Stimulated activated CD4-positive, alpha-beta T cell treated with anti-CD3 and anti-CD28 coated beads, Interleukin-4, amount 100 ng/mL, for 24 hours (primary cell): Measurements from ENCODE around the gene C1QTNF1.
A peak's percentile ranks its signal among the peaks of the same experiment; 100 is the strongest.

Experiments
- DNase-seq: peaks from one replicate; pipeline ENCODE4 v3.0.0-alpha.2; 2020

The C1QTNF1 gene

DNA sequence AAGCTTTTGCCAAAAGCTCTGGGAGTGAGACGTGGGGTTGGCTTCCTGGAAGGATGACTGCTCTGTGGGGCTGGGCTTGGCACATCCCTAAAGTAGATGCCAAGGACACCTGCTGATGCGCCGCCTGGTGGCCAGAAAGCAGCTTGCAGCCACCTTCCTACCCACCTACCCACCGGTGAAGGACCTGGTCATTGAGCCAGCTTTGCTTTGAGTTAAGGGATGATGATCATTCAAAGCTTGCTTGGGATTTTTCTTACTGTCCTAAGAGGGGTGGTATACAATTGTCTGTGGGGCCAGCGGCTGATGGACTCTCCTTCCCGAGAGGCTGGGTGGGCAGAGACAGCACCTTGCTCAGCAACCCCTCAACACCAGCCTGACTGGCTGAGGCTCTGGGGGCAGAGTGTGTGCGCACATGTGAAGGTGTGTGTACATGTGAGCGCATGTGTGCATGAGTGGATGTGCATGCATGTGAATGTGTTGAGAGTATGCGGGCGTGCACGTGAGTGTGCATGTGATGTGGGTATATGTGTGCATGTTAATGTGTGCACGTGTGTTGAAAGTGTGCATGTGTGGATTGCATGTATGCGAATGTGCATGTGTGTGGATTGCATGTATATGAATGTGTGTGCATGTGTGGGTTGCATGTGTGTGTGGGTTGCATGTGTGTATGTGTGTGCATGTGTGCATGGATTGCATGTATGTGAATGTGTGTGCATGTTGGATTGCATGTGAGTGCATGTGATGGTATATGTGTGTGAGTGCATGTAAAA lies 18.6 kb downstream of the C1QTNF1 start:
- DNase-seq = peak; percentile 71

DNA sequence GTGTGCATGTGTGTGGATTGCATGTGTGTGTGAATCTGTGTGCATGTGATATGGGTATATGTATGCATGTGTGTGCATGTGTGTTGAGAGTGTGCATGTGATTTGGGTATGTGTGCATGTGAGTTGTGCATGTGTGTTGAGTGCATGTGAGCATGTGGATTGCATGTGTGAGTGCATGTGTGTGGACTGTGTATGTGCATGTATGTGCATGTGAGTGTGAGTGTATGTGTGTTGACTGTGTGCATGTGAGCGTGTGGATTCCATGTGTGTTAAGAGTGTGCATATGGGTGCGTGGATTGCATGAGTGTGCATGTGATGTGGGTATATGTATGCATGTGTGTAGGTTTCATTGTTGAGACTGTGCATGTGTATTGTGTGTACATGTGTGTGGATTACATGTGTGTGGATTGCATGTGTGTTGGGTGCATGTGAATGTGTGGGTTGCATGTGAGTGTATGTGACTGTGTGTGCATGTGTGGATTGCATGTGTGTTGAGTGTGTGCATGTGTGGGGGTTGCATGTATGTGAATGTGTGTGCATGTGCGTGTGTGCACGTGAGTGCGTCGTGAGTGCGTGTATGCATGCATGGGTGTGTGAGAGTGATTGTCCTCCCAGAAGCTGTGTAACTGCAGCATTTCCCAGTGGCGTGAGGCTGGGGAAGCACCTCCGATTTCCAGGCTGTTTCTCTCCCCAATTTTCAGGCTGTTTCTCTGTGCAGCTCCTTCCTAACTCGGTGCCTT lies 19.4 kb downstream of the C1QTNF1 start:
- no peak for DNase-seq

DNA sequence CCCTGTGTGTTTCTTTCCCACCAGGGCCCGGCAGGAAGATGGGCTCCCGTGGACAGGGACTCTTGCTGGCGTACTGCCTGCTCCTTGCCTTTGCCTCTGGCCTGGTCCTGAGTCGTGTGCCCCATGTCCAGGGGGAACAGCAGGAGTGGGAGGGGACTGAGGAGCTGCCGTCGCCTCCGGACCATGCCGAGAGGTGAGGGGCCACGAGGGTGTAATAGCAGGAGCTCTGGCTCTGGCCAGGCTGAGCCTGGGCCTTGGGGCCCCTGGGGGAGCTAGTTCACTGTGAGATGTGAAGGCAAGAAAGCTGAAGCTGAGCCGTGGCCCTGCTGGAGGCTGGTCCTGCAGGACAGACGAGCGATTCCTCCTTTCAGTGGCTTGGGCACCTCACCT lies 20.0 kb downstream of the C1QTNF1 start:
- DNase-seq = no peak

DNA sequence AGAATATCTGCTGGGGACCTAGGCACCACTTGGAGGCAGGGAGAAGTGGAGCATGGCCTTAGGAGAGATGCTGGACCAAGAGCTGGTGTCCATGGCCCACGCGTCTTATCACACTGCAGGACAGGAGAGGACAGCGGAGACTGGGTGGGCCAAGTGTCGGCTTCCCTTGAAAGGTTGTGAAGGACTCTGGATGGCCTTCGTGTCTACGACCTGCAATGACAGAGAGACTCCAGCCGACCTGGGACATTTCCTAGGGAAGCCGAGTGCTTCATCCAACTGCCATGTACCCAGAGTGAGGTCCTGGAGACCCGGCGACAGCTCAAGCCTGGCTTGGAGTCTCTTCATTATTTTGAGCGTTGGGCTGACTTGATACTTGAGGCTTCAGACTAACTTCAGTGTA lies 20.5 kb downstream of the C1QTNF1 start:
- no peak for DNase-seq

DNA sequence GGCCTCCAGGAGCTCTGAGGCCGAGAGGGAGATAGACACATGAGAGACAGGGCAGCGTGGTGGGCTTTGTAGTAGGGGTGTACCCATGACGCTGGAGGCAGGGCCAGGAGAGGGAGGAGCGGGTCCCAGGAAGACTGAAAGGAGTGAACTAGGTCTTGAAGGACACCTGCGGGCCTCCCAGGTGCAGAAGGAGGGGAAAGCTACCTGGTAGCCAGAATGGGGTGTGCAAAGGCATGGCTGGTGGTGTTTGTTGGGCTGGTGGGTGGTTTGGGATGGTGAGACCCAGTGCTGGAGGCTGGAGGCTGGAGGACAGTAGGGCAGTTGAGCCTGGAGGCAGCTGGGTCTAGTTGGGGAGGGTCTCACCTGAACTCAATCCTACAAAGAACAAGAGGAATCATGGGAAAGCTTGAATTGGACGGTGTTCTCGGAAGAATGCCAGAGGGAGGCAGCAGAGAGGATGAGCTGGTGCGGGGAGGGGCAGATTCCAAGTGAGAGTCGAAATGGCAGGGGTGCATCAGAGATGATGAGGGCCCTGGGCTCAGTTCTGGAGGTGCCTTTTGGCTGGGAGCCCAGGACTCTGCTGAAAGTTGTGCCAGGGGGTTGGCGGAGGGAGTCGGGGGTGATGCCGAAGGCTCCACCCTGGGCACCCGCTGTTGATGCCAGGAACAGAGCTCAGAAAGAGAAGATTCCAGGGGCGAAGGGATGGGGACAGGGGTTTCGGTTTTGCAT lies 21.2 kb downstream of the C1QTNF1 start:
- DNase-seq = no peak

DNA sequence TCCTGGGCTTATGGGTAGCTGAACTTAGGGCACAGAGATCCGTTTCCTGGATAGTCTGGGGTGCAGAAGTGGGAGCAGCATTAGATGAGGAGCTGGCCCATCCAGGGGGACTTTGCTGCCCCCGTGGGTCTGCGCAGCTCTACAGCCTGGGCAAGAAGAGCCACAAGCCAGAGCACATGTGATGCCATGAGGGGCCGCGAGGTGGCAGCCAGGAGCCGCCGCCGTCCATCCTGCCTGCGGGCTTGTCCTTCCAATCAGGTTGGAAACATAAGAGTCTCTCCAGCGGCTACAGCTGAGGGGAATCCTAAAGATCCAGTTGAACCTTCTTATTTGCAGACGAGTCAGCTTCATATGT lies 21.9 kb downstream of the C1QTNF1 start:
- peak; percentile 66 for DNase-seq

DNA sequence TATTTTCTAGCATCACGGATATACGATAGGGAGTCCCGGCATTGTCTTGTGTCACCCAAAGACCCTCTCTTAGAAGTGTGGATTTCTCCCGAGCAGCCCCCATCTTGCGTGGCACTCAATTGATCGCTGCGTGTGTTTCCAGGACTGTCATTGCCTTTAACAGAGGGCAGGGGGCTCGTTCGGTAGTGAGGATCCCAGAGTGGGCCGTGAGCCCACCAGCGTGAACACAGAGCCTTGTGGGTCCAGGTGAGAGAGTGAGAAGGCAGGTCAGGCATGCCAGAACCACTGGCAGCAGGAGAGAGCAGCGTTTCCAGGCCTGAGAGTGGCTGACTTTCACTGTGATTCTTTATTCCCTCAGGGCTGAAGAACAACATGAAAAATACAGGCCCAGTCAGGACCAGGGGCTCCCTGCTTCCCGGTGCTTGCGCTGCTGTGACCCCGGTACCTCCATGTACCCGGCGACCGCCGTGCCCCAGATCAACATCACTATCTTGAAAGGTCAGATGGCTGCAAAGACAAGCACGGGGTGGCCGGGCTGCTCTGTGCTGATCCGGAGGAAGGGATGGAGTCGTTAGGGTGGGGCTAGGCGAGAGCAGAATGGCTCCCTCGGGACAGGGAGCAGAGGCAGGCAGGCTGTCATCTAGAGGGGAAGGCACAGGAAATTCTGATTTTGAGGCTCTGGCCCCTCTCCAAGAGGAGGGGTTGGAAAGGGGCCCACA lies 22.4 kb downstream of the C1QTNF1 start:
- no peak for DNase-seq

DNA sequence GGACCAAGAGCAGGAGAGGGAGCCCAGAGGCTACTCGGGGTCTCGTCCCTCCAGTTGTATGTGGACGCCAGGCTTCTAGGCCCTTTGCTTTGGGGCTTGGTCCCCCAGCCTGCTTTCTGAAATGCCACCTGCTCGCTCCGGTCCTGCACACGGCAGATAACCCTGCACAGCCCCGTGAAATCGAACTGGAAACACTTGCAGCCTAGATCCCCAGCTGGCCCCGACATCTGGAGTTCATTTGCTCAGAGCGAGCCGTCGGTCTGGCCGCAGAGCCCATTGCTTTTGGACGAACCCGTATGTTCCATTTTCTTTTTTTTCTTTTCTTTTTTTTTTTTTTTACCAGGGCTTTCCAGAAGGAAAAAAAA lies 22.9 kb downstream of the C1QTNF1 start:
- DNase-seq = no peak

DNA sequence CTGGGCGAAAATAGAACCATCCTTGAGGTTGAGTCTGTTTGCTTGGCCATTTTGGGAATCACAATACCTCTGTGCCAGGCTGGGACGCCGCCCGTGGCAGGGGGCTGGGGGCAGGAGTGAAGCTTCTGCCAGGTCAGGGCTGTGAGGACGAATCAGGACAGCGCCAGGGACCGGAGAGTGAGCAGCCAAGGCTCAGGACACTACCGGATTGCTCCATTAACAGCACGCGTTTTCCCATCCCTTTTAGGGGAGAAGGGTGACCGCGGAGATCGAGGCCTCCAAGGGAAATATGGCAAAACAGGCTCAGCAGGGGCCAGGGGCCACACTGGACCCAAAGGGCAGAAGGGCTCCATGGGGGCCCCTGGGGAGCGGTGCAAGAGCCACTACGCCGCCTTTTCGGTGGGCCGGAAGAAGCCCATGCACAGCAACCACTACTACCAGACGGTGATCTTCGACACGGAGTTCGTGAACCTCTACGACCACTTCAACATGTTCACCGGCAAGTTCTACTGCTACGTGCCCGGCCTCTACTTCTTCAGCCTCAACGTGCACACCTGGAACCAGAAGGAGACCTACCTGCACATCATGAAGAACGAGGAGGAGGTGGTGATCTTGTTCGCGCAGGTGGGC lies 23.4 kb downstream of the C1QTNF1 start:
- no peak for DNase-seq

DNA sequence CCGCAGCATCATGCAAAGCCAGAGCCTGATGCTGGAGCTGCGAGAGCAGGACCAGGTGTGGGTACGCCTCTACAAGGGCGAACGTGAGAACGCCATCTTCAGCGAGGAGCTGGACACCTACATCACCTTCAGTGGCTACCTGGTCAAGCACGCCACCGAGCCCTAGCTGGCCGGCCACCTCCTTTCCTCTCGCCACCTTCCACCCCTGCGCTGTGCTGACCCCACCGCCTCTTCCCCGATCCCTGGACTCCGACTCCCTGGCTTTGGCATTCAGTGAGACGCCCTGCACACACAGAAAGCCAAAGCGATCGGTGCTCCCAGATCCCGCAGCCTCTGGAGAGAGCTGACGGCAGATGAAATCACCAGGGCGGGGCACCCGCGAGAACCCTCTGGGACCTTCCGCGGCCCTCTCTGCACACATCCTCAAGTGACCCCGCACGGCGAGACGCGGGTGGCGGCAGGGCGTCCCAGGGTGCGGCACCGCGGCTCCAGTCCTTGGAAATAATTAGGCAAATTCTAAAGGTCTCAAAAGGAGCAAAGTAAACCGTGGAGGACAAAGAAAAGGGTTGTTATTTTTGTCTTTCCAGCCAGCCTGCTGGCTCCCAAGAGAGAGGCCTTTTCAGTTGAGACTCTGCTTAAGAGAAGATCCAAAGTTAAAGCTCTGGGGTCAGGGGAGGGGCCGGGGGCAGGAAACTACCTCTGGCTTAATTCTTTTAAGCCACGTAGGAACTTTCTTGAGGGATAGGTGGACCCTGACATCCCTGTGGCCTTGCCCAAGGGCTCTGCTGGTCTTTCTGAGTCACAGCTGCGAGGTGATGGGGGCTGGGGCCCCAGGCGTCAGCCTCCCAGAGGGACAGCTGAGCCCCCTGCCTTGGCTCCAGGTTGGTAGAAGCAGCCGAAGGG lies 24.2 kb downstream of the C1QTNF1 start:
- no peak for DNase-seq

DNA sequence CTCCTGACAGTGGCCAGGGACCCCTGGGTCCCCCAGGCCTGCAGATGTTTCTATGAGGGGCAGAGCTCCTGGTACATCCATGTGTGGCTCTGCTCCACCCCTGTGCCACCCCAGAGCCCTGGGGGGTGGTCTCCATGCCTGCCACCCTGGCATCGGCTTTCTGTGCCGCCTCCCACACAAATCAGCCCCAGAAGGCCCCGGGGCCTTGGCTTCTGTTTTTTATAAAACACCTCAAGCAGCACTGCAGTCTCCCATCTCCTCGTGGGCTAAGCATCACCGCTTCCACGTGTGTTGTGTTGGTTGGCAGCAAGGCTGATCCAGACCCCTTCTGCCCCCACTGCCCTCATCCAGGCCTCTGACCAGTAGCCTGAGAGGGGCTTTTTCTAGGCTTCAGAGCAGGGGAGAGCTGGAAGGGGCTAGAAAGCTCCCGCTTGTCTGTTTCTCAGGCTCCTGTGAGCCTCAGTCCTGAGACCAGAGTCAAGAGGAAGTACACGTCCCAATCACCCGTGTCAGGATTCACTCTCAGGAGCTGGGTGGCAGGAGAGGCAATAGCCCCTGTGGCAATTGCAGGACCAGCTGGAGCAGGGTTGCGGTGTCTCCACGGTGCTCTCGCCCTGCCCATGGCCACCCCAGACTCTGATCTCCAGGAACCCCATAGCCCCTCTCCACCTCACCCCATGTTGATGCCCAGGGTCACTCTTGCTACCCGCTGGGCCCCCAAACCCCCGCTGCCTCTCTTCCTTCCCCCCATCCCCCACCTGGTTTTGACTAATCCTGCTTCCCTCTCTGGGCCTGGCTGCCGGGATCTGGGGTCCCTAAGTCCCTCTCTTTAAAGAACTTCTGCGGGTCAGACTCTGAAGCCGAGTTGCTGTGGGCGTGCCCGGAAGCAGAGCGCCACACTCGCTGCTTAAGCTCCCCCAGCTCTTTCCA lies 25.1 kb downstream of the C1QTNF1 start:
- DNase-seq = no peak

DNA sequence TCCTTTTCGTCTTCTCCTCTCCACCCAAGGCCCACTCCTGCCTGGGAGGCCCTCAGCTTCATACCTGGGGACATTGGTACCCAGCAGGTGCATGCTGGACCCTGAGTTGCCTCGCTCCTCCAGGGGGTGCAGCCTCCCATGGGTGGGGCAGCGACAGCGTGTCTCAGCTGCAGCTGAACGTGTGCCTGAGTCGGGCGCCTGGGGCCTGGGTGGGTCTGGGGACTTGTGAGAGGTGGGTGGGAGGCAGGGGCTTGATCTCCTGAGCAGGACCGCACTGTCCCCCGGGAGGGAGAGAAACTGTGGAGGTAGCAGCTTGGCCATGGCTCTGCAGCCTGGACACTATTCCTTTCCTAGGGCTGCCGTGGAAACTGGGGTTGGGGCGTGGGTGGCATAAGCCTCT lies 25.9 kb downstream of the C1QTNF1 start:
- DNase-seq = no peak

DNA sequence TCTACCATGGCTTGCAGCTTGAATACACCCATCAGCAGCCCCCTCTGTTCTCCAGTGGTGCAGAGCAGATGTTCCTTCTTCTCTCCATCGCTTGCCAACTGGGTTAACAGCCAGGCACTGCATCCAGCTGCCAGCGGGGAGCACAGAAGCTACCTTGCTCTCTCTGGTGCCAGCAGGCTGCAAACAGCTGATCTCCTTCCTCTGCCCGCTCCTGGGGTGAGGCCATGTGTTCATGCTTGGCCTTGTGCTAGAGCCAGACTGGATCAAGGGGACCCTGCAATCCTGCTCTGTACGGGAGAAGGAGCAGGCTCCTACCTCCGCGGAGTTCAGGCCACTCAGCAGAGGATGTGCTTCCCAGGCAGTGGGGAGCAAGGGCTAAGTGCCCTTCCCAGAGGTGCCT lies 26.6 kb downstream of the C1QTNF1 start:
- DNase-seq = no peak

DNA sequence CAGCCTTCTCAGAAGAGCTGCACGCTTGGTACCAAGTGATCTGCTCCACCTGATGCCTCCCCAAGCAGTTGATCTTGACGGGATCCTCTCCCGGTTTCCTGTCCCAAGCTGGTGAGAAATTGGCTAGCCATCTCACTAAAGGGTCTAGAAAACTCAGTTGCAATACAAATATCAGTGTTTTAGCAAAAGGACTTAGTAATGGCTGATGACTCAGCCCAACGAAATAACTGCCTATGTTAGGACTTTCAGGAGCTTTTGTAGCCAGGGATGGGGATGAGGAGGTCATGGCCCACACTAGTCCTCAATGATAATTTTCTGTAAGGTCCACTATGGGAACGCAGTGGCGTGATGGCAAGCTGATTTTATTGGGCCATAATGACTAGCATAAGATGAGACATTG lies 27.3 kb downstream of the C1QTNF1 start:
- DNase-seq = no peak

DNA sequence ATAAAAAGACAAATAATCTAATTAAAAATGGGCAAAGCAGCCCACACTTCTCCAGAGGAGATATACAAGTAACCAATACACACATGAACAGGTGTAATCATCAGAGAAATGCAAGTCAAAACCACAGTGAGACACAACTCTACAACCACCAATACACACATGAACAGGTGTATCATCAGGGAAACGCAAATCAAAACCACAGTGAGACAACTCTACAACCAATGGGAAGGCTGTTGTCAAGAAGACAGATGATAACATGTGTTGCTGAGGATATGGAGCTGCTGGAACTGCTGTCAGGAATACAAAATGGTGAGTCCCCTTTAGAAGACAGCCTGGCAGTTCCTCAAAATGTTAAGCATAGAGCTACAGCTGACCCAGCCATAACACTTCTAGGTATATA lies 28.2 kb downstream of the C1QTNF1 start:
- no peak for DNase-seq

DNA sequence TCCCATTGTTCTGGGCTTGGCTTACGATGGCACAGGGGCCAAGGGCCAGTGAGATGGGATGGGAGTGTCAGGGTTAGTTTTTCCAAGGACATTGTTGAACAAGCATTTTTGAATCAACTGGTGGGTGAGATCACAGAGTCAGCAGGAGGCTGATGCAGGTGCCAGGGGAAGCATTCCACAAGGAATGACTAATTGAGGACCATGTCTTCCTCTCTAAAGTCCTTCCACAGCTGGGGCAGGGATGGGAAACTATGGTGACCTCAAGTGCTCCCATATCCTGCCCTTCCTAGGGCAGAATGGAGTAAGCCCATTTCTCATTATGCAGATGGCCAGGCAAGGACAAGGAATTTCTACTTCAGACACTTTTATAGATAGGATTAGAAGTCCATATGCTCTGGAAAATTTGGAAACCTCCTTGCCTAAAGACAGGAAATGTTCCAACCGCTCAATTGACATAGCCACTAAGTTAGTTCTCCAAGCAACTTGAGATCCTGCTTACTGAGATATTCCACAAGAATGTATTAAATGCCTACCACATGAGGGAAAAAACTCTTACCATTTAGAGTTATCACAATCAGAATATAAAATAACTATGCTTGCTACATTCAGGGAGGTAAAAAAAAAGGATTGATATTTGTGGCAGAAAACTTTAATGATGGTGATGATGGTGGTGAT lies 29.4 kb downstream of the C1QTNF1 start:
- no peak for DNase-seq

DNA sequence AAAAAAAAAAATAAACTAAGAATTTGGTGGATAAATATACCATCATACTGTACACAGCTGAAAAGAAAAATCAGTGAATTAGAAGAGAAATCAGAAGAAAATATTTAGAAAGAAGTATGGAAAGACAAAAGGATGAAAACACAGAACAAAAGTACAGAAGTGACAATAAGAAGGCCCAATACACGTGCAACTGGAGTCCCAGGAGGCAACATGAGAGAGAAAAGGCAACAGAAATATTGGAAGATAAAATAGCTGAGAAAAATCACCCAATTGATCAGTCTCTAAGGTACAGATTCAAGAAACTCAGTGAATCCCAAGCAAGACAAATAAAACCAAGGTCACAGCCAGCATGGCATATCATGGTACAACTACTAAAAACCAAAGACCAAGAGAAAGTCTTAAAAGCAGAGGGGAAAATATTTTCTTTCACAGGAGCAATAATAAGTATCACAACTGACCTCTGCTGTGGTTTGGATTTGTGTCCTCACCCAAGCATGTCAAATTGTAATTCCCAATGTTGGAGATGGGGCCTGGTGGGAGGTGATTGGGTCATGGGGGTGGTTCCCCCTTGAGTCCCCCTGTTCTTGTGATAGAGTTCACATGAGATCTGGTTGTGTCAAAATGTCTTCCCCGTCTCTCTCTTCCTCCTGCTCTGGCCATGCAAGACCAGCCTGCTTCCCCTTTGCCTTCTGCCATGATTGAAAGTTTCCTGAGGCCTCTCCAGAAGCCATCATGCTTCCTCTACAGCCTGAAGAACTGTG lies 30.4 kb downstream of the C1QTNF1 start:
- DNase-seq = no peak

DNA sequence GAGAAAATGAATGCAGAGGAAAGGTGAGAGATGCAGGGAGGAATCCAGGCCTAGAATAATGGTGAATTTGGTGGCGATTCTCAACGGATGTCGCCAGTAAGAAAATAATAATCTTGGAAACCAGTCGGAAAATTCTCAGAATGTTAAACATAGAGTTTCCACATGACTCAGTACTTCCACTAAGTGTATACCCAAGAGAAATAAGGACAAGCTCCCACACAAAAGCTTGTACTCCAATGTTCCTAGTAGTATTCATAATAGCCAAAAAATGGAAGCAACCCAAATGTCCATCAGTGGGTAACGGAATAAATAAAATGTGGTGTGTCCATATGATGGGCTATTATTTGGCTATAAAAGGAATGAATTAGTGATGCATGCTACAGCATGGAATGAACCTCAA lies 31.2 kb downstream of the C1QTNF1 start:
- DNase-seq = no peak

DNA sequence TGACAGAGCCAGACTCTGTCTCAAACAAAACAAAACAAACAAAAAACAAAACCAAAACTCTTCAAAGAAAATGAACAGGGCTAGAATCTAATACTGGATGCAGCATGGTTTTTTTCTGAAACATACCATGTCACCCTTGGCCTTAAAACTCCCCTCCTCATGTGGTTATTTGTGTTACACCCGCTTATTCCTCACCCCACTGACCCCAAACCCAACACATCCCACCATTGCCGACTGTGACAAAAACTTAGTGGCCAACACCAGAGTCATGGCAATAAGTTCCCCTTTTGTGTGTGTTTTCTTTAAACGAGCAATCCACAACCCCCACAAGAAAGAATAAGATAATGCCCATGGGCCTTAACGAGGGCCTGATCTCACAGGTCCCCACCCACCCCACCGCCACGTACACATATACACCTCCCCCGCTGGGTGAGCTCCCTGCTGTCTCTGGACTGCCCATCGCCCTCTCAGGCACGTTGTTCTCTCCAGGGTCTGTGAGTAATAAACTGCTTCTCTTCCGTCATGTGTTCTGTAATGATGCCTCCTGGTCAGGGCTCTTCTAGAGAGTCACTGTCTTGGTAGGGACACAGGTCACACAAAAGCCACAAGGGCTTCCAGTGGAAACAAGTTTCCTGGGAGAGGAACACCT lies 33.9 kb downstream of the C1QTNF1 start:
- no peak for DNase-seq
